DND-41 (cell line): ENCODE measurements around the gene CFAP251.
"Not testable (repeated sequence)": the region's sequence is repeated elsewhere in the genome, so short reads cannot be mapped to it uniquely, and the experiment has no call there.

Source experiments
- ATAC-seq: fragments of 200-7000 bp; cut with Tn5 transposase; 3 replicates; pipeline ENCODE4 v1.9.1; 2021; ENCODE audit warnings: low read depth; ENCODE audit not compliant: insufficient read depth
- DNase-seq: peaks from one replicate; pipeline ENCODE4 v3.0.0-alpha.2; 2020
- H2AFZ ChIP-seq: 2 replicates; pipeline ENCODE4 v1.6.0; 2012; ENCODE audit warnings: low read depth, low read length
- H3K27ac ChIP-seq: 2 replicates; pipeline ENCODE4 v1.5.1; 2012; ENCODE audit warnings: low read length, inconsistent platforms
- H3K27me3 ChIP-seq: fragments of 200-600 bp; sonication (generic); 2 replicates; pipeline ENCODE4 v1.6.0; 2012; ENCODE audit warnings: low read length, mild to moderate bottlenecking, inconsistent platforms; ENCODE audit not compliant: insufficient read depth, poor library complexity
- H3K36me3 ChIP-seq: 2 replicates; pipeline ENCODE4 v1.5.1; 2012; ENCODE audit warnings: low read length, inconsistent platforms; ENCODE audit not compliant: insufficient read depth
- H3K4me1 ChIP-seq: 2 replicates; pipeline ENCODE4 v1.5.1; 2012; ENCODE audit warnings: mild to moderate bottlenecking, low read length; ENCODE audit not compliant: insufficient read depth
- H3K4me2 ChIP-seq: 2 replicates; pipeline ENCODE4 v1.6.0; 2012; ENCODE audit warnings: mild to moderate bottlenecking, moderate library complexity, low read length, inconsistent platforms; ENCODE audit not compliant: insufficient read depth
- H3K4me3 ChIP-seq, 2 experiments: fragments of 200-600 bp in 1 of 2; shearing (Covaris generic) in 1 of 2; 2 replicates each; pipeline ENCODE4 v1.5.1; 2012 to 2016; ENCODE audit warnings: inconsistent platforms in 2 of 2, low read length in 2 of 2, mild to moderate bottlenecking in 2 of 2, low read depth in 1 of 2, moderate library complexity in 1 of 2
- H3K79me2 ChIP-seq: 2 replicates; pipeline ENCODE4 v1.6.0; 2012; ENCODE audit warnings: low read length, inconsistent platforms; ENCODE audit not compliant: insufficient read depth
- H3K9ac ChIP-seq: 2 replicates; pipeline ENCODE4 v1.6.0; 2012; ENCODE audit warnings: low read depth, mild to moderate bottlenecking, inconsistent platforms, low read length, moderate library complexity
- H3K9me3 ChIP-seq: 2 replicates; pipeline ENCODE4 v1.5.1; 2012; ENCODE audit warnings: low read length, moderate library complexity, mild to moderate bottlenecking, inconsistent platforms; ENCODE audit not compliant: insufficient read depth, severe bottlenecking
- H4K20me1 ChIP-seq: 2 replicates; pipeline ENCODE4 v1.6.0; 2012; ENCODE audit warnings: low read length; ENCODE audit not compliant: insufficient read depth
- CTCF ChIP-seq: IDR thresholded peaks from 2 replicates; pipeline ENCODE4 v1.5.1; 2012; ENCODE audit warnings: borderline replicate concordance, low read length, moderate library complexity, mild to moderate bottlenecking; ENCODE audit not compliant: poor library complexity, severe bottlenecking; ENCODE audit errors: extremely low read depth
- EZH2 ChIP-seq: IDR thresholded peaks from 3 replicates; pipeline ENCODE4 v1.6.1; 2012; ENCODE audit warnings: borderline replicate concordance, low read depth, mild to moderate bottlenecking, moderate library complexity, low read length, inconsistent platforms; ENCODE audit not compliant: severe bottlenecking

The CFAP251 gene

GRCh38 chr12:121889274-121889624 is 29.1 kb upstream of the CFAP251 start:
- peak overlapping the region; percentile 60 to 80; a peak in 3 of 4 replicates for H3K4me3 ChIP-seq
- peaks cover 8% of the 10 kb centered on the region for H3K36me3 ChIP-seq
- ATAC-seq (no peak), DNase-seq (no peak)
- H3K4me2 ChIP-seq, result peak overlapping the region; percentile 84
- H3K9ac ChIP-seq, result peak overlapping the region; percentile 79
- peak overlapping the region; percentile 87 for H3K27ac ChIP-seq
- peaks cover 9% of the 10 kb centered on the region; the same call in 1 of the 2 replicates for H4K20me1 ChIP-seq
- peaks cover 42% of the 10 kb centered on the region for H3K4me1 ChIP-seq
- H3K27me3 ChIP-seq, result no peaks in the 10 kb centered on the region
- H3K79me2 ChIP-seq, result peaks cover 53% of the 10 kb centered on the region
- TF ChIP-seq CTCF, result no peak
- TF ChIP-seq EZH2, result no peak
- peak overlapping the region; percentile 93 for H2AFZ ChIP-seq
- no peaks in the 10 kb centered on the region for H3K9me3 ChIP-seq

- Histone ChIP-seq H3K79me2 (peaks cover 57% of the 10 kb centered on the region), H3K4me2 (peak overlapping the region; percentile 84), H3K27ac (peak overlapping the region; percentile 87), H3K4me3 (peak overlapping the region; percentile 60 to 80; a peak in 3 of 4 replicates), H2AFZ (0 out of 2 replicates have a peak overlapping the region, but pooled peaks have one; percentile 93), H3K9ac (peak overlapping the region; percentile 79), H4K20me1 (peaks cover 13% of the 10 kb centered on the region; the same call in 1 of the 2 replicates), H3K36me3 (peaks cover 12% of the 10 kb centered on the region), H3K4me1 (peaks cover 42% of the 10 kb centered on the region)
- H3K9me3 ChIP-seq, DNase-seq, H3K27me3 ChIP-seq, ATAC-seq: not testable (repeated sequence)
Measured at GRCh38 chr12:121889661-121890060, 28.7 kb upstream of the CFAP251 start.

GRCh38 chr12:121892673-121893561 is 25.5 kb upstream of the CFAP251 start:
- Histone ChIP-seq H3K27ac (no peak overlapping the region), H4K20me1 (peaks cover 13% of the 10 kb centered on the region; the same call in 1 of the 2 replicates), H3K9ac (no peak overlapping the region)

More at GRCh38 chr12:121892673-121893561, 25.5 kb upstream of the CFAP251 start:
- H2AFZ ChIP-seq, result no peak overlapping the region
- H3K79me2 ChIP-seq, result peaks cover 59% of the 10 kb centered on the region
- H3K9me3 ChIP-seq, result no peaks in the 10 kb centered on the region
- no peak for DNase-seq
- TF ChIP-seq CTCF (no peak), EZH2 (no peak)
- H3K36me3 ChIP-seq, result peaks cover 39% of the 10 kb centered on the region
- ATAC-seq, result no peak
- no peak overlapping the region for H3K4me3 ChIP-seq
- peaks cover 34% of the 10 kb centered on the region for H3K4me1 ChIP-seq
- no peaks in the 10 kb centered on the region for H3K27me3 ChIP-seq
- peak overlapping the region; percentile 12; the same call in 1 of the 2 replicates for H3K4me2 ChIP-seq
